Kidney glomerular epithelial cell (primary cell): ENCODE data around the gene REXO4.

ENCODE experiments used
- DNase-seq: peaks from one replicate; lab custom pipeline; 2025; lab: John Stamatoyannopoulos, UW

REXO4 gene

GRCh38 chr9:133367778-133368177 lies 50.0 kb downstream of the REXO4 start:
- DNase-seq, result no peak

- no peak for DNase-seq
These were observed 50.6 kb downstream of the REXO4 start for GRCh38 chr9:133367221-133367620.

- no peak for DNase-seq
These were observed 51.4 kb downstream of the REXO4 start for GRCh38 chr9:133366435-133366834.

DNA sequence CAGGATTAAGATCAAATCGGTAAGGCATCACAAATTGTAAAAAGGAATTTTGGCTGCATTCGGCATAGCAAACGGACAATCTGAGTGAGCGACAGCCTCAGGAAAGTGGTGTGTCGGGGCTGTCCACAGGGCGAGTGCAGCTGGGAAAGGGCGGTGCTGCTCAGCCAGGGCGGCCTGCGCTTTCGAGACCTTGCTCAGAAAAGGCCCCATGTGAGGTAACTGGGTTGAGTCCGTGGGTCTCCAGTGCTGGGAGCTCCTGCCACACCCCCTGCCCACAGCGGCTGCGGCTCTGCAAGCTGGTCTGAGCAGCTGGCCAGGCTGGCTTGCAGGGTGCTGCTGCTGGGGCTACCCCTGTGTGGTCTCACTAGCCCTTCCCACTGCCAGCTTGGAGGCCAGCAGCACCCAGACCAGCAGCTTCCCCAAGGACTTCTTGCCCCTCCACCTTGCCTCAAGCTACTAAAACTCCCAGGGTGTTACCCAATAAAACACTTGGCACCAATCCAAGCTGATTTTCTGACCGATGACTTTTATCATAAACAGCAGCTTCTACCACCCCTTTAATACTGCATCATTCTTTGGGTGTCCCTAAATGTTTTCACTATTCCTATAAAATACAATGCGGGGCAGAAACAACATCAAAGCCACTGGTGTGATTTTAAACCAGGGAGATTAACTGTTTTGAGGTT lies 55.3 kb downstream of the REXO4 start:
- DNase-seq, result no peak

- DNase-seq, result no peak
These were observed 56.2 kb downstream of the REXO4 start for GRCh38 chr9:133361507-133362092.

DNA sequence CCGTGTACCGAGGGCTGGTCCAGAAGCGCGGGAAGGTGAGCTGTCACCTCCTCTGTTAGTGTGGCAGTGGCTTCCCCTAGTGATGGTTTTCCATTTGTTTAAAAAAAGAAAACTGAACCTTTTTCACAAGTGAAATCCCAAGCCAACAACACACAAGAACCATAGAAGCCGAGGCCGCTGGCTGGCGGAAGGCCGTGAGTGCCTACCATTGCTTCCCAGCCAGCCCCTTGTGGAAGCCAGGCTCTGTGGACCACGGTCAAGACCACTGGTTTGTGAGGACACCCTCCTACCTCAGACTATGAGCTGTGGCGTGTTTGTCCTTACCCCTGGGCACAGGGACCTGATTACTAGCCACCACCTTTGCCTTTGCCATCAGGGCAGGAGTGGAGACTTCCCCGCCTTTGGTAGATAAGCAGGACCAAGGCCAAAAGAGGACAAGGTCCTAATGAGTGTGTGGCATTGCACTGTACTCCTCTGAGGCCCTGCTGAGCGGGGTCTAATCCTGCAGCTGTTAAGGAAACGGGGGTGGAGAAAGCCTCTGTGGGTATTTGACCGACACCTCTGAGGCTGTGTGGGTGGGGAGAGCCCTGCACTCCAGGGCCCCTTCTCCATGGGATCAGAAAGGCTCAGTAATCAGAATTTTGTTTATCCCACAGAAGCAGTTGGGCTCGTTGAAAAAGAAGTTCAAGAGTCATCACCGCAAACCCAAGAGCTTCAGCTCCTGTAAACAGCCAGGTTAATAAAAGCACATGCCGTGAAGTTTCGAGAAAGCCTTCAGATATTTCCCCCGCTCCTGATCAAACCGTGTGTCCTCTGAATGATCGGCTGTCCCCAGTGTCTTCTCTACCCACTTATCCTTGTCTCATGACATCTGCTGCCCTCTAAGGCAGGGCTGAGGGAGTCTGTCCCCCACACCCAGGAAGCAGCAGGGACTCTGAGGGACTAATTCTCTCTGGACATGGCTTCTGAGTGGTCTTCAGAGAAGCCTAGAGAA lies 57.1 kb downstream of the REXO4 start:
- no peak for DNase-seq

- no peak for DNase-seq
These were observed 58.2 kb downstream of the REXO4 start for GRCh38 chr9:133359399-133360175.

GRCh38 chr9:133357656-133358055 lies 60.2 kb downstream of the REXO4 start:
- no peak for DNase-seq

GRCh38 chr9:133356391-133357091 lies 61.3 kb downstream of the REXO4 start, which contains the start of the genes SURF1 and SURF2:
Gene SURF1, minus strand, starts transcription at chr9:133356487. Its CDS starts 34 bp downstream, at chr9:133356453.
Gene SURF2, plus strand, starts transcription at chr9:133356550. Its CDS starts 43 bp downstream, at chr9:133356593.
- peak; percentile 41 for DNase-seq
